ENCODE results near the gene MACF1.

MACF1 gene

DNA sequence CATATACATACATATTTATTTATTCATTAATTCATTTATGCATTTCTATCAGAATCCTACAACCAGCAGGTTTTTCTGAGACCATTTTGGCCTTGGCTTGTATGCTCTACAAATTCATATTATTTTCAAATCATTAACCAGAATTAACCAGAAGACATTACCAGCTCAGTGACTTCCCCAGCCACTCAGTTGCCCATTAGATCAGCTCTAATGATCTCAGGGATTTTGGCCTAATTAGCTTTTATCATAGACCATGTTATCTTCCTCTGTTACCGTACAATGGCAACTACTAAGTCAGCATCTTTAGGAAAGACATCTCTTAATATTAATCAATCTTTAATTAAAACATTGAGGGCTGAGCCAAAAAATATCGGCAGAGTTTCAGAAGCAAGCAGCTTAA lies 196.6 kb downstream of the MACF1 start:
- DNase-seq: no peak

DNA sequence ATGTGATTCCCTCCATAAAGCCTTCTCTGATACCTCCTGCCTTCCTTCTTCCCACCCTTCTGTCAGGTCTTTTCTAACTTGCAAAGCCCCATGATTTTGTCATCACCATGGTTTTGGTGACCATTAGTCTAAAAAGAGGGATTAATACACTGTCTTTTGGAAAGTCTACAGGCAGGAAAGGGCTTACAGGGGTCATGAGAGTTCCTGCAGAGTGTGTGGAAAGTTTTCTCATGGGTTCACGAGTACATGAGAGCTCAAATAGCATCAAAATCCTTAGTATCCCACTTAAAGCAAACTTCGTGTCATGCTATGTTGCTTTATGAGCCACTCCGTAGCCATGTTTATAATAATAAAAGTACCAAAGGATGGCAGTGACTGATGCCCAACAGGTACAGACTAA lies 200.4 kb downstream of the MACF1 start:
- DNase-seq: no peak

DNA sequence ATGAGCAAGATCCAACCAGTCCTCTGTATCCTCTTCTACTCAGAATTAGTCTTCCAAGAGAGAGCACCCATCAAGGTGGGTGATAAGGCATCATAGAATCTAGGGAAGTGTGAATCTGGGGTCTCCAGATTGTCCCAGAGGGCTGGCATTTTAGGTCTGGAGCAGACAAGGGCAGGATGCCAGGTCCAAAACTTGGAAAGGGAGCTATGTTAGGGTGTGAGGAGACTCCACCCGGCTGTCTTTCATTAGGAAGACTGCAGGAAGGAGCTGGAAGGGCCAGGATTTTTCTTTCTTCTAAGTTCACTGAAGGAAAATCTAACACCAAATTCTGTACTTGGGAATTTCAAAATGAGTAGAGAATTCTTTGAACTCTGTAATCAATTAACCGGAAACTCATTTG lies 200.9 kb downstream of the MACF1 start:
- DNase-seq: no peak

DNA sequence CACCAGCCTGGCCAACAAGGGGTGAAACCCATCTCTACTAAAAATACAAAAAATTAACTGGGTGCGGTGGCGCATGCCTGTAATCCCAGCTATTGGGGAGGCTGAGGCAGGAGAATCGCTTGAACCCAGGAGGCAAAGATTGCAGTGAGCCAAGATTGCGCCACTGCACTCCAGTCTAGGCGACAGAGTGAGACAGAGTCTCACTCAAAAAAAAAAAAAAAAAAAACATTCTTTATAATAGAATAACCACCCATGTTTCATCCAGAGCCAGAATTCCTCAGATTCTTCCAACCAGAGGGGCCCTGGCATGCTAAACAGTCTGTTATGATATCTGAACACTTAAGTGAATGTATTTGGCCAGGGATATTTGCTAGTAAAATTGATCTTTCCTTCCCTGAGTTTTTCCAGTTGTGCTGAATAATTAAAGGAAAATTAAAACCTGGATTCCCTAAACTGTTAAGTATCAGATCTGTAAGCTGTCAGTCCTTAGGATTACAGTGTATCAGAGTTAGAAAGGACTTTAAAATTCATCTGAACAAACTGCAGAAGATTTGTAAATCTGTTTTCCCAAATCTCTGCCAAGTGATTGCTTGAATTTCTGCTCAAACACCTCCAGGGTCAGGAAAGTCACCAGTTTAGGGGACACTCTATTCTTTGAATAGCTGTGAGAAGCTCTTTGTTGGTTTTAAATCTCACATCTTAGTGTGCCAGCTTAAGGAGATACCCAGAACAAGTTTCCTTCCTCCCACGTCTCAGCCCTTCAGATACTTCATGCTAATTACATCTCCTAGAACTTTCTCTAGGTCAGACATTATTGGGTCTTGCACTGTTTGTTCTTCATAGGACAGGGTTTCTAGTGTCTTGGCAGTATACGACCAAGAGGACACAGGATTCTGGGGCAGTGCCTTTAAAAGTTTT lies 202.3 kb downstream of the MACF1 start:
- DNase-seq: no peak

DNA sequence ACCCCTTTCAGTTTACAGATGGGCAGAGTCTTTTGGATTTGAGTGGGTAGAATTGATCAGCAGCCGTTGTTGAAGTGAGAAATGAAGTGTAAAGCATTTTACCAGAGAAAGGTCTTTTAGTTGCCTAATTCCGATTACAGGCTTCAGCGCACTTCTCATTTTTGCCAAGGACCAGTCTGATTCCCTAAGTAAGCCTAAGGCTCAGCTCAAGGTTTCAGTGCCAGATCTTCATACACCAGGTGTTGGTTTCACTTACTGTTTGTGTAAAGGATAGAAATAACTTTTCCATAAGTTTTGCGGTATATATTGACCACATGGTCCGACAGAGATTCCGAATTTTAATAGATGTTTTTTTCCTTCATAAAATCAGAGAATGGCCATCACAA lies 203.0 kb downstream of the MACF1 start:
- no peak for DNase-seq

DNA sequence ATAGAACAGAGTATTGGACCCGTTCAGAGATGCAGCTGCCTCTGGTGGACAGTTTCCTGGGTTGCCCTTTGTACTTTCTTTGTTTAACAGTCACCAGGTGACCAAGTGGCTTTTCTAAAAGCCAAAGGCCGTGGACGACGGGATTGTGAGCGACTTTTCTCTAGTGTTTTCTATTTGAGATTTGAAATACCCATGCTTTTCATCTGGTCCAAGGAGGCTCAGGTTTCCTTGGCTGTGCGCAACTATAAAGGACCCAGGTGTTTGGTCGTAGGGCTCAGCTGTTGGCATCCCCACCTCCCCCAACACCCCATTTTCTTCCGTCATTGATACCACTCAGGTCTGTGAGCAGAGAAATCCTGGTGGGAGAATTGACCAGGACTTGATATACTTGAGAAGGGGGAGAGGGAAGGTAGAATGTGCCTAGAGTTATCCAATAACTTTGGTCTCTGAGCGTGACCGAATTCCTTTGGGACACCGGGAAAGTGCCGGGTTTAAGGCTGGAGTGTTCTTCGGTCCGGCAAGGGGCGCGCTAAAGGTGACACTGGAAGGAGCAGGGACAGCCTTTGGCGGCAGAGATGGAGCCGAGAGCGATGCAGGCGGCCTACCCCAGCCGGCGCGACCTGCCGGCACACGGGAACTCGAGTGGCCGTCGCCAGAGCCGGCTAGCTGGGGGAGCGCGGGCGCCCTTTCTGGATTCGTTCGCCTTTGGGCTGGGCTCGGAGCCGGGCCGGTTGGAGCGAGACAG lies 203.6 kb downstream of the MACF1 start:
- DNase-seq: no peak

DNA sequence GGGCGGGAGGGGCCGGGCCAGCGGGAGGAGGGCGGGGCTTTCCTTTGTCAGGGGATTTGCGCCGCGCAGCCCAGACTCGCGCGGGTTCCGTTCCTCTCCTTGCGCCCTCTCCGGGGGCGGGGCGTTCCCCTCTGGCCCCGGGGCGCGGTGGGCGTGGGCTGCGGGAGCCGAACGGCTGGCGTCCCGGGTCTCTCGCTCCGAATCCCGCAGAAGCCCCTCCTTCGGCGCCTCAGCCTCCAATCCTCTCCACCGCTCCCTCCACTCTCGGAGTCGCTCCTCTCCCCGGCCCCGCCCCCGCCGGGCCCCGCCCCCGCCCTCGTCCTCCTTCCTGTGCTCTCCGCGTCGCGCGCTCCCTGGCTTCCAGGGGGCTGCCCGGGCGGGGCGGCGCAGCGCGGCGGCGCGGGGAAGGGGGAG lies 204.2 kb downstream of the MACF1 start:
- peak; percentile 98 for DNase-seq

DNA sequence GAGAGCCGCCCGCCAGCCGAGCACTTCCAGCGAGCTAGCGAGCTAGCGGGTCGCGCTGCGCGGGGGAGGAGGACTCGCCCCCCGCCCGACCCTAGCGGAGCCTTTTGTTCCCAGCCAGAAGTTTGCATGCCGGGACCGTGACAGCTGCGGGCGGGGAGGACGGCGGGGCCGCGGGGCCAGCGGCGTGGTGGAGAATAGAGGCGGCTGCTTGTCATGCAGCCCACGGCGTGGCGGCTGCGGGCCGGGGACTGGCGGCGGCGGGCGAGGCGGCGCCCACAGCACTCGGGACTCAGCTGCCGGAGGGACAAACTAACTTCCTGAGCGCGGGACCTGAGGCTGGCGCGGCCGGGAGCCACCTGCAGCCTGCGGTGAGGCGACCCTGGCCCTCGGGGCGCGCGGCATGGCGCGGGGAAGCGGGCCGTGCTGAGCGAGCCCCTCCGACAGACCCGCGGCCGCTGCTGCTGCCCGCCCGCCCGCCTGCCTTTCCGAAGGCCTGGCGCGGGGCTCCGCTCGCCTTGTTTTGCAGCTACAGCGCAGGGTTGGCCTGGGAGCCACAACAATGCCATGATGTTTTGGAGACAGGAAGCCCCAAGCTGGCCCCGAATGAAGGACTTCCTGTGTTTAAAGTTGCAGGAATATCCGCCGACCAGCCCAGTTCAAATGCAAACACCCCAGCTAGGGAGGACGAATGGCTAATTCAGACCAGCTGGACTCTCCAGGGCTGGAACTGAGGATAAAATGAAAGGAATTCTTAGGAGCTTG lies 204.7 kb downstream of the MACF1 start:
- peak; percentile 48 for DNase-seq

DNA sequence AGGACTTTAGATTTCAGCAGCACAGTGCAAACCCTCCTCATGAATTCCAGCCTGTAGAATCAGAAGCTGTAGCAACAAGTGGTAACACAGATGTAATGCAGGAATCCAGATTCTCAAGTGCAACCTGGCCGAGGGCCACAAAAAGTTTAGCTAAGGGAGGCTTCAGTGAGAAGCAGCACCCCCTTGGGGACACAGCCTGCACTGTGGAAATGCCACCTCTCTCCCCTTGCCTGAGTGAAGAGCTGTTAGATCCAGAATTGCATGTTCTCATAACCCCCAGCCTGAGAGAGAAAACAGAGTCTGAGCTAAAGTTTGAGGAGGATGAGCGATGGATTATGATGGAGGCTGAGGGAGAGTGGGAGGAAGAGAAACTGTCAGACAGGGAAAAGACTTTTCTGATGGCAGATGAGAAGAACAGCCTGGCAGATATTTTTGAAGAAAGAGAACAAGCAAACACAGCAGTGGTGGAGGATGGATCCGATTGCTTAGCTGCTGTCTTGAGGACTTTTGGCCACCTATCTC lies 206.5 kb downstream of the MACF1 start:
- no peak for DNase-seq

DNA sequence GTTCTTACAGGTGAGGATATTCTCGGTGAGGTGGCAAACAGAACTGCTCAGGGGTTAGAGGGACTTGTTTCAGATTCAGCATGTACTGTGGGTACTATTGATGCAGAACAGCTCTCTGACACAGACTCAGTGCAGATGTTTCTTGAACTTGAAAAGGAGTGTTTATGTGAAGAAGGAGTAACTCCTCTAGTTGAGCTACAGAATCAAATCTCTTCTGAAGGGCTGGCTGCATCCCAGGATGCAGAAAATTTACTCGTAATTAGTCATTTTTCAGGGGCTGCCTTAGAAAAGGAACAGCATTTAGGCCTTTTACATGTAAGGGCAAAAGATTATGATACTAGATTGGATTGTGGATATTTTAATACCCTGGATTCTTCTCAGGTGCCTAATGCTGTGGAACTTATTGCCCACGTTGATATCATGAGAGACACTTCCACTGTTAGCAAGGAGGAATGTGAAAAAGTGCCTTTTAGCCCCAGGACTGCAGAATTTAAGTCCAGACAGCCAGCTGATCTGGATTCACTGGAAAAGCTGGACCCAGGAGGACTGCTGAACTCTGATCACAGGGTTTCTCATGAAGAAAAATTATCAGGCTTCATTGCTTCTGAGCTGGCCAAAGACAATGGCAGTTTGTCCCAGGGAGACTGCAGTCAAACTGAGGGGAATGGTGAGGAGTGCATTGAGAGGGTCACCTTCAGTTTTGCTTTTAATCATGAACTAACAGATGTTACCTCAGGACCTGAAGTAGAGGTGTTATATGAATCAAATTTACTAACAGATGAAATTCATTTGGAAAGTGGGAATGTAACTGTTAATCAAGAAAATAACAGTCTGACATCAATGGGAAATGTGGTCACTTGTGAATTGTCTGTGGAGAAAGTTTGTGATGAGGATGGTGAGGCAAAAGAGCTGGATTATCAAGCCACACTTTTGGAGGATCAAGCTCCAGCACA lies 207.3 kb downstream of the MACF1 start:
- no peak for DNase-seq

DNA sequence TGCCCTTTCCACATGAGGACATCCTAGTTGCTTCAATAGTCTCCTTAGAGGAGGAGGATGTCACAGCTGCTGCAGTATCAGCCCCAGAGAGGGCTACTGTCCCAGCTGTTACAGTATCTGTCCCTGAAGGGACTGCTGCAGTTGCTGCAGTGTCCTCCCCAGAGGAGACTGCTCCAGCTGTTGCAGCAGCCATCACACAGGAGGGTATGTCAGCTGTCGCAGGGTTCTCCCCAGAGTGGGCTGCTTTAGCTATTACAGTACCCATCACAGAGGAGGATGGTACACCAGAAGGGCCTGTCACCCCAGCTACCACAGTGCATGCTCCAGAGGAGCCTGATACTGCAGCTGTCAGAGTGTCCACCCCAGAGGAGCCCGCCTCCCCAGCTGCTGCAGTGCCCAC lies 208.4 kb downstream of the MACF1 start:
- DNase-seq: no peak

DNA sequence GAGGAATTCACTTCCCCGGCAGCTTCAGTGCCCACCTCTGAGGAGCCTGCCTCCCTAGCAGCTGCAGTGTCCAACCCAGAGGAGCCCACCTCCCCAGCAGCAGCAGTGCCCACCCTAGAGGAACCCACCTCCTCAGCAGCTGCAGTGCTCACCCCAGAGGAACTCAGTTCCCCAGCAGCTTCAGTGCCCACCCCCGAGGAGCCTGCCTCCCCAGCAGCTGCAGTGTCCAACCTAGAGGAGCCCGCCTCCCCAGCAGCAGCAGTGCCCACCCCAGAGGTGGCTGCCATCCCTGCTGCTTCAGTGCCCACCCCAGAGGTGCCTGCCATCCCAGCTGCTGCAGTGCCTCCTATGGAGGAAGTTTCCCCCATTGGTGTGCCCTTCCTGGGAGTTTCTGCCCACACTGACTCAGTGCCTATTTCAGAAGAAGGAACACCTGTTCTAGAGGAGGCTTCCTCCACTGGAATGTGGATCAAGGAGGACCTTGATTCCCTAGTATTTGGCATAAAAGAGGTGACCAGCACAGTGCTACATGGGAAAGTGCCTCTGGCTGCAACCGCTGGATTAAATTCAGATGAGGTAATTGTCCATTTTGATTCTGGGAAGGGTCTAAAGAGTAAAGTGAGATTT lies 209.5 kb downstream of the MACF1 start:
- DNase-seq: no peak

DNA sequence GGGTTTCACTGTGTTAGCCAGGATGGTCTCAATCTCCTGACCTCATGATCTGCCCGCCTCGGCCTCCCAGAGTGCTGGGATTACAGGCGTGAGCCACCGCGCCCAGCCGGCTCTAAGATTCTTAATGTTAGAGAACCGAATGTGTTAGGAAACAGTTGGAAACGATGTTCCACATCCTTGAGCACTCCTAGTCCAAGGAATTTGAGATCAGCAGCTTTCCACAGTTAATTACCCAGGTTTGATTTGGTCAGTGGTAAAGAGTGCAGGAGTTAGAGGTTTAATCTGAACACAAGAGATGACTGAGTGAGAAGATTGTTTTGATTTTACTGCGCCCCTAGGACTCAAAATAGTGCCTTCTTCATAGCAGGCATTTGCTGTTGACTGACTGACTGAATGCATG lies 211.1 kb downstream of the MACF1 start:
- DNase-seq: no peak

DNA sequence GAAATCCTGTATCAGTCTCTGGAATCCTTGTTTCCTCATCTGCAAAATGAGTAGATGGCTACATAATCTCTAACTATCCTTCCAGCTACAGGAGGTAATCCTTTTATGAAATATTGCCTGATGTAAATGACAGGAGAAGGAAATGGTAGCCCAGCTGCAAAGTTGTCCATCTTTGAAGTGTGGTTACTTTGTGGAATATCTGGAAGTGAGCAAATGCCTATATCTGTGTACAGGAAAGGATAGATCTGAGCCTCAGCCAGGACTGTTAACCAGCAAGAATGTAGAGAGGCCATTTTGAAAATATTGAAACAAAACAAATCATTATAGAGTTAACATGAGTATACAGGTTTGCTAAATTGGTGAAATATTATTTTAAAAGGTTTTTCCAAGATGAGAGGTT lies 212.1 kb downstream of the MACF1 start:
- DNase-seq: no peak

DNA sequence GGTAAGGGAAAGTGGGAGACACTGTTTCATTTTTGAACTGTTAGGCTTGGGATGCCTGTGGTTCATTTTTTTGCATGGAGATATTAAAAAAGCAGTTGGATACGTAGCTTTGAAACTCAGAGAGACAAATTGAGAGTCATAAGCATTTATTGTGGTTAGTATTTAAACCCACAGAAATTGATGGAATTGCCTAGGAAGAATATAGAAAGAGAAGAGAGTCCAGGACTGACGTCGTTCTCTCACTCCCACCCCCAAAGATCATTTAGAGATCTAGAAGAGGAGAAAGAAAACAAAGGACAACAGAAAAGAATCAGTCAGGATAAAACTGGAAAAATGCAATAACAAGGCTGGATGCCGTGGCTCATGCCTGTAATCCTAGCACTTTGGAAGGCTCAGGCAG lies 213.7 kb downstream of the MACF1 start:
- DNase-seq: no peak

DNA sequence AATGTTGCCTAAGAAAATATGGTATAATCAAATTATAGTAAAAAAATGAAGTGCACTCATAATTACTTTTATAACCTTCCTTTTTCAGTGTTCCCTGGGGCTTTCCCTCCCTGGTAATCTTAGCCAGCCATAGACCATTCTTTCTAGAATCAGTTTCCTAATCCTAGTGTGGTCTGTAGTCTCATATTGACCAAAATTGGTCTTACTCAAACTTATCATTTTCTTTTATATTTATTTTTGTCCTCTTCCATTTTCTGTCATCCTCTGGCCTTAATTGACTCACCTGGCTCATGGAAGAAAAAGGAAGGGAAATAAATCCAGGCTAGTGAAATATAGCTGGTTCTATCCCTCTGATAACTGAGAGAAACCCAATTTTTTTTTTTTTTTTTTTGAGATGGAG lies 216.0 kb downstream of the MACF1 start:
- no peak for DNase-seq

DNA sequence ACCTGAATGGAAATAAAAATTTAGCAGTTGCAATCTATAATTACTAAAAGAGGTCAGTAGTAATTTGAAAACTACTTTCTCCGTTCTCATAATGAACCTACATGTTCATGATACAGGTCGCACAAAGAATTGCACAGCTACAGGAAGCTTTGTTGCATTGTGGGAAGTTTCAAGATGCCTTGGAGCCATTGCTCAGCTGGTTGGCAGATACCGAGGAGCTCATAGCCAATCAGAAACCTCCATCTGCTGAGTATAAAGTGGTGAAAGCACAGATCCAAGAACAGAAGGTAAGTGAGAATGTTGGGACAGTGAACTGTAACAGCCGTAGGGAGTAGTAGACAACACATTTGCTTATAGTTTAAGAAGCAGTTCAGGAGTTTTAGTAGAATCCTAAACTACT lies 218.1 kb downstream of the MACF1 start:
- no peak for DNase-seq

DNA sequence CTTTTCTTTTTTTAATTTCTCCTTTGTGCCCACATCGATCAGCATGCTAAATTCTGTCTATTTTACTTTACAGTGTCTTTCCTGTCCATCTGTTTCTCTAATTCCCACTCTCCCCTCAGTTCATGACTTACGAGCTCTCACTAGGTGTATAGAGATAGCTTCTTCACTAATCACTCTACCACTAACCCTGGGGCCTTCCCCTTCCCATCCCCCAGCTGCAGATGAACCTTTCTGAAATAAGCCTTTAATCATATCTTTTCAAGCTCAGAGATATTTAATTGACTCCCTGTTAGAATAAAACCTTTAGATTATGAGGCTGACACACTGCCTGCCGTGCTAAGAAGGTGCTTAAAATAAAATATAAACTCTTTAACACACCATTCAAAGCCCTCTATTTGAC lies 220.7 kb downstream of the MACF1 start:
- DNase-seq: no peak

DNA sequence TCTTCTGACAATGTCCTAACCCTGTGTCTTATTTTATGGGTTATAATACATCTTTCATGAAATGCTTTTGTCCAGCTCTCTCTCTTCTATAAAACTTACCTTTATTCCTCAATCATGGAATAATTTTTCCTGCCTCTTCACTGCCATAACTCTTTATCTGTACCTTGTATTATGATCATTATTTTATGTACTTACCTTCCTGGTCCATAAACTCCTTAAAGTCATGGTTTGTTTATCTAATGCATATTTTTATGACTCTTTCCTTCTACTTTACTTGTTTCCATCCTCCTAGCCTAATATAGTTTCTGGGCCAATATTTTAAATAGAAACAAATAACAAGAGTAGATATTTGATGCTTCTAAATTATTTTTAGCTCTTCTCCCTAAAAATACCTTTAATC lies 221.1 kb downstream of the MACF1 start:
- no peak for DNase-seq

DNA sequence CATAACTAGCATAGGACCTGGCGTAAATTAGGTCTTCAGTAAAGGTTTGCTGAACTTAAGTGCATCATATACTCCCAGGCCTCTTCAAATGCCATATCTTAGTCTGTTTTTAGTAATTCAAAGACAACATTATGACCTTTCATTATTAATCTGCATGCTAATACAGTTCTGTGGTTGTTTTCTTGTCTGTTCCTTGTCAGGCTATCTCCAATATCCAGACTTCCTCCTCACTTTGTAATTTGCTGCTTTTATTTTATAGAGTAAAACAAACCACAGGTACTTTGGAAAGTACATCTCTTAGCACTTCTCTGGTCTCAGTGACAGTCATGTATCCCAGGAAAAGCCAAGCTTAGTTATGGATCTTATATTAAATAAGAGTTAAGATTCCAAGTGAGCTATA lies 221.9 kb downstream of the MACF1 start:
- DNase-seq: no peak

DNA sequence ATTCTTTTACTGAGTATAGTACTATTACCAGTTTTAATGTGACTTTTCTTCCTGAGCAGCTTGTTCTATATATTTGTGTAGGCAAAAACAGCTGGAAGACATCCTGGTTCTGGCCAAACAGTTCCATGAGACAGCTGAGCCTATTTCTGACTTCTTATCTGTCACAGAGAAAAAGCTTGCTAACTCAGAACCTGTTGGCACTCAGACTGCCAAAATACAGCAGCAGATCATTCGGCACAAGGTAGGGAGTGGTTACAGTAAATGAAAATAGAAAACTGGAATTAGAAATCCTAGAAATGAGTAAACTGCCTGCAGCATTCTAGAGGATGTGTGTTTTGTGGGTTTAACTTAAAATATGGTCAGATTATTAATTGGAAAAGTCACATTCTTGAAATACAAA lies 222.9 kb downstream of the MACF1 start:
- DNase-seq: no peak

DNA sequence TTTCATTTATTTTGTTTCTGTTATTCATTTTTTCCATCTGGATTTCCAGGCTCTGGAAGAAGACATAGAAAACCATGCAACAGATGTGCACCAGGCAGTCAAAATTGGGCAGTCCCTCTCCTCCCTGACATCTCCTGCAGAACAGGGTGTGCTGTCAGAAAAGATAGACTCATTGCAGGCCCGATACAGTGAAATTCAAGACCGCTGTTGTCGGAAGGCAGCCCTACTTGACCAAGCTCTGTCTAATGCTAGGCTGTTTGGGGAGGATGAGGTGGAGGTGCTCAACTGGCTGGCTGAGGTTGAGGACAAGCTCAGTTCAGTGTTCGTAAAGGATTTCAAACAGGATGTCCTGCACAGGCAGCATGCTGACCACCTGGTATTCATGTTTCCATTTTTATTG lies 223.4 kb downstream of the MACF1 start:
- no peak for DNase-seq
